GM06990 (cell line): ENCODE measurements around the gene UNG.

Experiments used
- DNase-seq: peaks from one replicate; pipeline ENCODE4 v3.0.0-alpha.2; 2011; ENCODE audit not compliant: insufficient read length; ENCODE audit errors: extremely low read depth
- H3K27me3 ChIP-seq: replicated peaks from 2 replicates; pipeline ENCODE4 v1.6.0; 2011; ENCODE audit warnings: low read length; ENCODE audit not compliant: control insufficient read depth, insufficient read depth
- H3K36me3 ChIP-seq: 2 replicates; pipeline ENCODE4 v1.5.1; 2011; ENCODE audit warnings: low read length; ENCODE audit not compliant: control insufficient read depth, insufficient read depth
- H3K4me3 ChIP-seq: replicated peaks from 2 replicates; pipeline ENCODE4 v1.5.1; 2011; ENCODE audit warnings: low read depth, mild to moderate bottlenecking, control low read depth, low read length
- CTCF ChIP-seq: IDR thresholded peaks from 2 replicates; pipeline ENCODE4 v1.5.1; 2011; ENCODE audit warnings: low read length, control low read depth, mild to moderate bottlenecking, inconsistent platforms; ENCODE audit not compliant: insufficient read depth, poor library complexity, severe bottlenecking

The UNG gene

GRCh38 chr12:109134186-109134917, 37.0 kb downstream of the UNG start:
- H3K4me3 ChIP-seq: no peak overlapping the region

GRCh38 chr12:109137055-109137454, 39.7 kb downstream of the UNG start:
- H3K4me3 ChIP-seq: no peak overlapping the region
- DNase-seq: no peak
- no peak for TF ChIP-seq CTCF
- no peaks in the 10 kb centered on the region for H3K36me3 ChIP-seq
- no peaks in the 10 kb centered on the region; the same call in 1 of the 2 replicates for H3K27me3 ChIP-seq

More at GRCh38 chr12:109134186-109134917, 37.0 kb downstream of the UNG start:
- no peaks in the 10 kb centered on the region for H3K36me3 ChIP-seq
- TF ChIP-seq CTCF: peak; percentile 56
- no peaks in the 10 kb centered on the region; the same call in none of the 2 replicates for H3K27me3 ChIP-seq
- DNase-seq: no peak

- no peak for DNase-seq
- H3K27me3 ChIP-seq: no peaks in the 10 kb centered on the region
- no peaks in the 10 kb centered on the region for H3K36me3 ChIP-seq
- no peak for TF ChIP-seq CTCF
- H3K4me3 ChIP-seq: no peak overlapping the region
These were observed 42.0 kb downstream of the UNG start for GRCh38 chr12:109139360-109139759.

- Histone ChIP-seq H3K4me3 (no peak overlapping the region), H3K36me3 (no peaks in the 10 kb centered on the region), H3K27me3 (no peaks in the 10 kb centered on the region)
- DNase-seq: no peak
- no peak for TF ChIP-seq CTCF
These were observed 42.4 kb downstream of the UNG start for GRCh38 chr12:109139791-109140190.

- DNase-seq: no peak
- TF ChIP-seq CTCF: no peak
- Histone ChIP-seq H3K4me3 (no peak overlapping the region), H3K27me3 (no peaks in the 10 kb centered on the region), H3K36me3 (no peaks in the 10 kb centered on the region)
These were observed 43.2 kb downstream of the UNG start for GRCh38 chr12:109140560-109140959.
